DLD1 (cell line): Measurements from ENCODE around the gene CRYBB3.
"Not testable (repeated sequence)": the region's sequence is repeated elsewhere in the genome, so short reads cannot be mapped to it uniquely, and the experiment has no call there.

Source experiments
- in situ Hi-C: cut with HindIII; loops from 2 replicates; pipeline ENCODE4 v1.10.0; 2017; ENCODE audit warnings: low sequenced_read_pairs

CRYBB3 gene

GRCh38 chr22:25174888-25175411, 24.7 kb upstream of the CRYBB3 start:
- in situ Hi-C loops, result no loop called here

DNA sequence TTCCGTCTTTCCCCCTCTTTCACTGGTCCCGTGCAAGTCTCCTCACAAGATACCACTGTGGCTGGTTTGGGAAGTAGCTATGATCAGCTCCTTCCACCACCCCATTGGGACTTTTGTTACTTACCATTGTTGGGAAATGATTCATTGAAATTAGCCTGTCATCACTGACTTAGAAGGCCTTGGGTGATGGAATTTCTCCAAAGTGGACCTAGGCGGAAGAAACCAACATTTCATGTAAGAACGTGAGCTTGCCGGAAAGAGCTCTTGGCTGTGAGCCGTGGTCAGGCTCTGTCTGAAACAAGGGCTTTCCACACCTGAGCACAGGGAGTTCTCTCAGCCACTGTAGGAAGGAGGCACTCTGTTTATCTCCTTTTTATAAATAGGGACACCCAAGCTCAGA, 23.5 kb upstream of the CRYBB3 start:
- in situ Hi-C loops, result no loop called here

- in situ Hi-C loops, result no loop called here
Measured at GRCh38 chr22:25176799-25177198, 22.9 kb upstream of the CRYBB3 start.

GRCh38 chr22:25177226-25177625, 22.4 kb upstream of the CRYBB3 start:
- in situ Hi-C loops, result no loop called here

- in situ Hi-C loops, result no loop called here
Measured at GRCh38 chr22:25177895-25178294, 21.8 kb upstream of the CRYBB3 start.

DNA sequence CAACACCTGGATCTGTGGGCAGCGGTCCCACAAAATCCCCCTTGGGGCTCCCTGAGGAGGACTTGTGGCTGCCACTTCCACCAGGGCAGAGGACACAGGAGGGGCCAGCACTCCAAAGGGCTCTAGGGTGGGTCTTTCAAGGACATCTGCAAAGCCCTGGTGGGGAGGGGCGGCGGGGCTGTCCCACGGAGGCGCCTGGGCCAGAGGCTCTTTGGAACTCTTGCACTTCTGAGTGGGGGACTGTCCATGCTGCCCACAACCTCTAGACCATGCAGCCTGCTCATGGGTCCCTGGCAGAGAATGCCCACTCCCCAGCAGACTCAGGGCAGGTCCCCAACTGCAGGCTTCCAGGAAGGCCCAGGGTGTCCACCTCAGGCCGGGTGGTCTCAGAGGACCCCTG, 21.3 kb upstream of the CRYBB3 start:
- in situ Hi-C loops, result not testable (repeated sequence)

DNA sequence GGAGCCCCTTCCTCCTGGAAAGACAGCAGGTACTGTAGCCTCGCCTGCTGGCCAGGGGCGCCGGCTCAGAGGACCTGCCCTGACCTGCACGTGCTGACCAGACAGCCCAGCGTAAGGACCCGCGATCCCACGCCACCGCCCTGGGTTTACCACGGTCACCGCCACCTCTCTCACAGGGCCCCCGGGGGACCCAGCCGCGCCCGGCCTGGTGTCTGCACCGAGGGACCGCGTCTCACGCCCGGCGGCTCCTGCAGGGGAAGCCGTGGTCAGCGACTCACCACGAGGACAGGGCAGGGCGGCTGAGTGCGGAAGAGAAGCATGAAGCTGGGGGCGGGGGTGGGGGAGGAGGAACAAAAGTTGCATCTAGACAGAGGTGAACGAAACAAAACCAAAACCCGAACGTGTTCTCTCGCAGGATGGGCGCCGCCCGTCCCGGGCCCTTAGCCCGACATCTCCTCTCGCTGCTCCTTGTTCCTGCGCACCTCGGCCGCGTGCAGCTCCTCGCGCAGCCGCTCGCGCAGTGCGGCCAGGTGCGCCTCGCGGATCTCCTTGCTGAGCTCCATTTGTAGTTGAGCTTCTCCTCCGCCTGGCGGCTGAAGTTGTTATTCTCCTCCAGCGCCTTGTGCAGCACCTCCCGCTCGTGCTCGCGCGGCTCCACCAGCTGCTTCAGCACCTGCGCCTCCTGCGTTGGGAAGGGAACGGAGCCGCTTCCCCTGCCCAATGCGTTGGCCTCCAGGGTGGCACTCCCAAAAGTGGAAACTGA, 20.6 kb upstream of the CRYBB3 start:
- in situ Hi-C loops, result not testable (repeated sequence)

- in situ Hi-C loops, result no loop called here
Measured at GRCh38 chr22:25182131-25183110, 17.2 kb upstream of the CRYBB3 start.

- in situ Hi-C loops, result no loop called here
Measured at GRCh38 chr22:25183949-25184619, 15.6 kb upstream of the CRYBB3 start.

- in situ Hi-C loops, result no loop called here
Measured at GRCh38 chr22:25186140-25186539, 13.5 kb upstream of the CRYBB3 start.

- in situ Hi-C loops, result no loop called here
Measured at GRCh38 chr22:25187469-25187868, 12.2 kb upstream of the CRYBB3 start.

GRCh38 chr22:25192406-25192805, 7.3 kb upstream of the CRYBB3 start:
- in situ Hi-C loops, result no loop called here

DNA sequence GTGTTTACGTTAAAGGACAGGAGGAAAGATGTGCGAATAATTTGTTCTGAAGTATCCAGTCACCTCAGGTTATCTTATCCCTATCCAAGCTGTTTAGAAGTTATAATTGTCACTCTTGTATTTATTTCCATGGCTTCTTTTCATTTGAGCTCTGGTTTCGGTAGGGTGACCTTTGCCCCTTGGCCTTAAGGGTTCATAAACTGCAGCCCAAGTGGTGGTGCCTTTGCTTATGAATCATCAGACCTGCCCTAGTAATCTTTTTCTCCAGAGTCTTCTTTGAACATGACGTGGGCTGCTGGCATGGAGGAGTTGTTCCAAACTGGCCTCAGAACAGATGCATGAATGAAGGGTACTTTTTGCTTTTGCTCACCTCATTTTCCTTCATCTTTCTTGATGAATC, 6.5 kb upstream of the CRYBB3 start:
- in situ Hi-C loops, result no loop called here

GRCh38 chr22:25193548-25193947, 6.1 kb upstream of the CRYBB3 start:
- in situ Hi-C loops, result no loop called here

DNA sequence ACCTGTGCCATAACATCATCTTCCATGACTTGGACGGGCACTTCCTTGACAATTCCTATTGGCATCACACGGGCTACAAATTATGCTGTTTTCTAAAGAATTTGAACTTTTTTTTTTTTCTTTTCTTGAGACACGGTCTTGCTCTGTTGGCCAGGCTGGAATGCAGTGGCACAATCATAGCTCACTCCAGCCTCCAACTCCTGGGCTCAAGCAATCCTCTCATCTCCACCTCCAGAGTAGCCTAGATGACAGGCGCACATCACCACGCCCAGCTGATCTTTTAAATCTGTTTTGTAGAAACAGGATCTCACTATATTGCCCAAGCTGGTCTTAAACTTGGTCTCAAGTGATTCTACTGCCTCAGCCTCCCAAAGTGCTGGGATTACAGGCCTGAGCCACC, 3.3 kb upstream of the CRYBB3 start:
- in situ Hi-C loops, result no loop called here

DNA sequence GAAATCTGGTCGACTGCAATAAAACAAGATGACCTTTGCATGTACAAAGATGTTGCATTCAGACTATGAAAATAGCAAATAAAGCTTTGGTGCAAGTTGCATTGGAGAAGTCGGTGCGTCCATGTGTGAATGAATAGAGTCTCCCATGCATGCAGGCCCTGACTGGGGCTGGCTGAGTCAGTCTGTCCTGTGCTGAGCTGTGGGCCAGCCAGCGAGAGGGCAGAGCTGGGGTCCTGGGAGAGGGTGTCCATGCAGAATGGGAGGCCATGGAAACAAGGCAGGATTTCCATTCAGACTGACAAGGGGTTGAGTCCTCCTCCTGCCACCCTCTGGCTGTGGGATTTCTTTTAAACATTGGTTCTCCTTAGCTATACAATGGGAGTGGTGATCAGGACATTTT, 2.3 kb upstream of the CRYBB3 start:
- in situ Hi-C loops, result no loop called here

GRCh38 chr22:25200967-25201366, 1.3 kb downstream of the CRYBB3 start:
- in situ Hi-C loops, result no loop called here

DNA sequence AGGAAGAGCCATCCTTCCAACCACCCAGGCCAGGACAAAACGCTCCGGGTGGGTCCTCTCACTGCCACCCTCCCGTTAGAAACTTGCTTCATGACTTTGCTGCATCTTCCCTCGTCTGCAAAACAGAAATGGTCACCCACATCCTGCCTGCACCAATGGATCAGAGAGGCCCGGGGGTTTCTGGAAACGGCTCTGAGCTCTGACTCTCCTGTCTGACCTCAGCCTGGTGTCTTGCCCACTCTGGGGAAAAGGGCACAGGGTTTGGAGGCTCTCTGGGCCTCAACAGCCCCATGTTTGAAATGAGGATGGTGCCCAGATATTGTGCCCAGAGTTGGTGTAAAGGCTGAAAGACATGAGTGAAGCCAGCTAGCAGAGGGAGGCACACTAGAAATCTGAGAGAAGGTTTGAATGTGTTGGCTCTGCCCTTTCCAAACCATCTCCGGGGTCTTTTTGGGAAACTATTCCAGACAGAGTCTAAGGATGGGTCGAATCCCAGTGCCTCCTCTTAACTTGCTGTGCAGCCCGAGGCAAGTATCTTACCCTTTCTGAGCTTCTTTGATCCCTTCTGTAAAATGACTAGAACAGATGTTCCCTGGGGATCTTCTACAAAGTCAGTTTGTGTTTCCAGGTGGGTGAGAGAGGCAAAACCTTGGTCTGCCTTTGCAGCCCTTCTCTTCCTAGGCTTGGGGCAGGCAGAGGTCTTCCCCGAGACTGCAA, 2.1 kb downstream of the CRYBB3 start:
- in situ Hi-C loops, result no loop called here

DNA sequence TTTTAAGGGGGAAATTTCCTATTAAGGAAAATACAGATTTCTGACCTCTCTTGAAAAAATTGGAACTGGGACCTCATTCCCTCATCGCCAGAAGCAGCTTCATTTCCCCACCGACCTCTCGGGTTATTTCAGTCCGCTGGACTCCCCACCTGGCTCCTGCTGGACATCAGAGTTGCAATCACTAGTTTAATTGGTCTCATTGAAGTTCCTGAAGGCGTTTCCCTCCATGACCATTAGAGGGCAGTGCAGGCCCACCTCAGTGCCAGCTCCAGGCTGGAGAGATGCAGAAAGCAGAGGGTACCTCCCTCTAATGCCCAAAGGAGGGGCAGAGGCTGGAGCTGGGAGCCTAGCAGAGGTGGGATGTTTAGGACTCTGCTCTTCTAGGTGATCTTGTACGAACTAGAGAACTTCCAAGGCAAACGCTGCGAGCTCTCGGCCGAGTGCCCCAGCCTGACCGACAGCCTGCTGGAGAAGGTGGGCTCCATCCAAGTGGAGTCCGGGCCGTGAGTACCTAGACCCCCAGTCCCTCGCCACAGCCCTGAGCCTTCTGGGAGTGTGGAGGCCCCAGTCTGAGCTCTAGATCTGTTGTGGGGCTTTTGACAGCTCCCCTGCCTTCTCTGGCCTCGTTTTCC, 2.7 kb downstream of the CRYBB3 start:
- in situ Hi-C loops, result no loop called here

GRCh38 chr22:25203082-25203481, 3.4 kb downstream of the CRYBB3 start:
- in situ Hi-C loops, result no loop called here
